Nucleus accumbens (tissue), 56 donors: ENCODE measurements around the gene PCYT2.
"Not testable (repeated sequence)": the region's sequence is repeated elsewhere in the genome, so short reads cannot be mapped to it uniquely, and the experiment has no call there.

Source experiments
- DNase-seq, 56 donors: peaks; one replicate each; lab custom pipeline; 2025; lab: John Stamatoyannopoulos, UW

Gene PCYT2

DNA sequence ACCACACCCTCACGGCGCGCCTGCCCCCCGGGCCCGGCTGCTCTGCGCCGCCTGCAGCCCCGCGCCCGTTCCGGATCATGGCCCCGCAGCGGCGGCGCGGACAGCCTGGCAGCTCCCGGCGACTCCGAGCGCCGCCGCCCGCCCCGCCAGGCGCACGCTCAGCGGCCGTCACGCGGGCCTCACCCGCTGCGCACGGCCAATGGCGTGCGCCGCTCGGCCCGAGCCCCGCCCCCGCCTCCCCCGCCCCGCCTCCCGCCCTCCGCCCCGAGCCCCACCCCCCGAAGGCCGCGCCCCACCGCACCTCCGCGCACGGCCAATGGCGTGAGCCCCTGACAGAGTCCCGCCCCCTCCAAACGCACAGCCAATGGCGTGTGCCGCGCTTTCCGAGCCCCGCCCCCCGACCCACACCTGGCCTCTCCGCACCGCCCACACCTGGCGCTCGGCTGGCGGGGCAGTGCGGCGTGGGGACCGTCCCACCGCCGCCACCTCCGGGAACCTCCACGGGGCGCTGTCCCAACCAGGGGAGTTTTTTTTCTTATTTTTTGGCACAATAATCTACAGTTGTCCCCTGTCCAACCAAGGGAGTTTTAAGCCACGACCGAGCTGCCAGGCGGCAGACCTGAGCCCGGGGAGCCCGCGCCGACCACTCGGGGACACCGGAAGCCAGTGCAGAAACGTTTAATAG lies at the start of gene PCYT2:
Gene PCYT2, minus strand, starts transcription at position 123 of the 685 bp plus-strand sequence. Its CDS starts 44 bp downstream, at position 79.
- DNase-seq, result peak in 55 of 56 donors; percentile 40 to 95 (median 85)

DNA sequence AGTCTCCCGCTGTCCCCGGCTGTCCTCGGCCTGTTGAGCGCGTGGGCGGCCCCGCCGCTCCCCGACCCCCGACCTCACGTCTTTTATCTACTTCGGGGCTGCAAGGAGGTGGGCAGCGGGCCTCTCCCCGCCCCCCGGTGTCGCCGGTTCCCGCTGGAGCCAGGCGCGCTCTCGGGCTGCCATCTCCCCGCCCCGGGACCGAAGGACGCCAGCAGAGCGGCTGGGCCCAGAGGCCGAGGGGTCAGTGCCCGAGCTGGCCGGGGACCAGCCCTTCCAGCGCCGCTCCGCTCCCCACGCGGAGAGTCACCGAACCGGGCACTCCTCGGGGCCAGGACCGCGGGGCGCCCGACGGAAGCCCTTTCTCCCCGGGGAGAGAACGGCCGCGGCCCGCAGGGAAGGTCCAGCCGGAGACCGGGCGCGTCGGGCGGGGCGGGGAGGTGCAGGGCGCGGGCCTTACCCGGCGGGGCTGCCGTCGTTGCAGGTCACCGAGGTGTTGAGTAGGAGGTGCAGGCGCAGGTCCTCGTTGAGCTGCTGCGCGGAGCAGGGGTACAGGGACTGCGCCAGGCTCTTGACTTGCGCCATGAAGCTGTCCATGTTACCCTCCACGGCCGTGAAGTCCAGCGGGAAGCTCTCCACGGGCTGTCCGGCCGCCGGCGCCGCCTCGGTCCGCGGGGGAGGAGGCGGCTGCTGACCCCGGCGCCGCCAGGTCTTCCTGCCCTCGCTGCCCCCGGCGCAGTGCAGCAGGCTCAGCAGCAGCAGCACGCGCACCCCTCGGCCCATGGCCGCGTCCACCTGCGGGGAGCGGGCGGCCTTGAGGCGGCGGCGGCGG lies 49.1 kb upstream of the PCYT2 start:
- peak in 1 of 56 donors; percentile 60 for DNase-seq

- peak in 34 of 56 donors; percentile 3 to 84 (median 34) for DNase-seq
Measured at GRCh38 chr17:81959362-81960129, 48.3 kb upstream of the PCYT2 start.

DNA sequence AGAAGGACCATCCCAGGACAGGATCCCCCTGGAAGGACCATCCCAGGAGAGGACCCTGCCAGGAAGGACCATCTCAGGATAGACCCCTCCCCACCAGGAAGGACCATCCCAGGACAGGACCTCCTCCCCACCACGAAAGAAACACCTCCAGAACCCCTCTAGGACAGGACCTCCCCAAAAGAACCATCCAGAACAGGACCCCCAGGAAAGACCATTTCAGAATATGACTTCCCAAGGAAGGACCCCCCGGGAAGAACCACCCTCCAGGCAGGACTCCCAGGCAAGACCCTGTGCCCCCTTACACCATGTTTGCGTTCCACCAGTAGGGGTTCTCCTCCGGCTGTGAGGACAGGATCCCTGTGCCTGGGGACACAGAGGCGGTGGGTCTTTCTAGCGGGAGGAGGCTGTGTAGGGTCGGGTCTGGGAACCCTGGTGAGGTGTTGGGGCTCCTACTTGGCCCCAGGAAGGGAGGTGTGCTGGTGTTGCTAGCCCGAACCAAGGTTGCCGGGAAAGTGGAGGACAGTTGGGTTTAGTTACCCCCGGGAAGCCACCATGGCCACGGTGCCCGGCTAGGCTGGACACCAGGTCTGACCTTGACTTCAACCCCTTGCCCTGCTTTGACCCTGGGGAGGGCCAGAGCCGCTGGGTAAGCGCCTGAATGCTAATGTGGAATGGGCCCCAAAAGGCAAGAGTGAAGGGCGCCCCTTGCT lies 47.6 kb upstream of the PCYT2 start:
- no peak for DNase-seq

DNA sequence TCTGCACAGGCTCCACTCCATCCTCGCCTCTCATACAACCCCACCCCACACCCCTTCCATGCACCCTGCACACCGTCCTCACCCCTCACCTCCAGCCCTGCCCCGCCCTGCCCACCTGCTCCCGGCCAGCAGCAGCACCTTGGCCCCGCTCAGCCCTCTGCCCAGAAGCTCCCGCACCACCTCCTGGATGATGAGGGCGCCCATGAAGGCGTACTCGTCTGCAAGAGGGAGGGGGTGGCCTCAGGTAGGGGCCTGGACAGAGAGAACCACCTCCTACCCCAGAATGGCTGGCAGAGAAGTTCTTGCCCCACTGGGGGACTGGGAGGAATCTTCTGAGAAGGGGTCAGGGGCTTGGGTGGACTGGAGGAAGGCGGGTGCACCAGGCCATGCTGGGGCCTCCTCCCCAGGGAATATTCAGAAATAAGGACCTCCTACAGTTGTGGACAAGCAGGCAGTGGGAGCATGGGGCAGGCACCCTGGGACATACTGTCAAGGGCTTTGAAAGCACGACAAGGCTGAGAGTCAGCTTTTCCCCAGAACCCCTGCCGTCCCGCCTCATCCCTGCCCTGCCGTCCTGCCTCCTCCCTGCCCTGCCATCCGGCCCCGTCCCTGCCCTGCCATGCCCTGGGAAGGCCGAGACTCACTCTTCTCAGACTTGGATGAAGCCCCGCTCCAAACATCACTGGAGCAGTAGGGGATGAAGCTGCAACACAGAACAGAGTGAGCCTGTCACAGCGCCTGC lies 46.7 kb upstream of the PCYT2 start:
- DNase-seq, result no peak

DNA sequence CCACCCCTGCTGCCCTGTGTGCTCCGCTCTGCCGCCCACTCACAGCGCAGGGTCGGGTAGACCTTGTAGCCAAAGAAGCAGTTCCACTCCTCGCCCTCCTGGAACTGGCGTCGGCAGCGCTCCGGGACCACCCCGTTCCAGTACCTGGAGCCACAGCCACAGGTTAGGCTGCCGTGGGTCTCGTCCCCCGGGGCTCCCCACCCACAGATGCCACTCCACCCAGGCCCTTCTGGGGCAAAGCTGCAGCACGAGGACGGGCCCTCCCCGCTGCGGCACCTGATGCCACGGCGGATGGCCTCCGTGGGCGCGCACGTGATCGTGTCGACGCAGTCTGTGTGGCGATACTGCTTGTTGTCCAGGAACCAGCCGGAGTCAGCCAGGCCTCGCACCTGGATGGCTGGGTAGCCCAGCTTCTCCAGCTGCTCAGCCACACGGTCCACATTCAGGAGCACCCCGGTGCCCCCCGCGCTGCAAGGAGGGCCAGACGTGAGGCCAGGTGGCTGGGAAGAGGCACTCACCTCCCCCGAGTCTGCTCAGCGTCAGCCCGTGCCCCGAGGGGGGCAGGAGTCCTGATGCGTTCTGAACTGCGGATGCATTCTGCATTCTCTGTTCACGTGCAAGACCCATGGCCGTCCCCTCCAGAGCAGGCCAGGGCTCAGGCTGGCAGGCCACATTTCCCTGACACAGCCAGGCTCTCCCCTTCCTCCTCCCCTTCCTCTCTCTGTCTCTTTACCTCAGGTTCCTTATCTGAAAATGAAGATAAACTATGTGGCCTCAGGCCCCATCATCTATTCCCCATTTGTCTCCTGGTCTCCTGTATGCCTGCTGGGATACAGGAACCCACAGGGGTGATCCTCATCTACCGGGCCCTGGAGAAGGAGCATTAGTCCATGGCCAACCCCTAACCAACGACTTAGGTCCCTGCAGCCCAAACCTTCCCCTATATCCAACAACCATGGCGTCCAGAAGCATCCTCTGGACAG lies 45.7 kb upstream of the PCYT2 start:
- DNase-seq, result no peak

DNA sequence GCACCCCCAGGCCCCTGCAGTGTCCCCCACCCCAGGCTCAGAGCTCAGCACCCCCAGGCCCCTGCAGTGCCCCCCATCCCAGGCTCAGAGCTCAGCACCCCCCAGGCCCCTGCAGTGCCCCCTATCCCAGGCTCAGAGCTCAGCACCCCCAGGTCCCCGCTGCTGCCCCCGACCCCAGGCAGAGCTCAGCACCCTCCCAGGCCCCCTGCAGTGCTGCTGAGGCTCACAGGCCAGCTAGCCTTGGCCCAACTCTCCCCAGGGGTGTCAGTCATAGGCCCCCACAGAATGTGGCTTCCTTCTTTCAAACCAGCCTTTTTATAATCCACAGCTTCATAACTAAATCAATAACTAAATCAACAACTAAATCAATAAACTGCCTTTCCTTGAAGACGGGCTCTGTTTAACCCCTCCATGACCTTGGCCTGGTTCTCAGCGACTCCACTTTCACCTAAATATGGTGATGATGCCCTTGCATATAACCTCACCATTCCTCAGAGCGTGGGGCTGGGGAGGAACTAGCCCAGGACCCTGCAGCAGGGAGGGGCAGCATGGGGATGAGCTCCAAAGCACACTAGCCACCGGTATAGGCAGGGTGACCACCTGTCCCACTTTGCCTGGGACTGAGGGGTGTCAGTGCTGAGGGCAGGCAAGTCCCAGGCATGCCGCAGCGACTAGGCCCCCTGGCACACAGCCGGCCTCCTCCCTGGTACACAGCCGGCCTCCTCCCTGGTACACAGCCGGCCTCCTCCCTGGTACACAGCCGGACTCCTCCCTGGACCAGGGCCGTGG lies 44.8 kb upstream of the PCYT2 start:
- DNase-seq, result no peak

- no peak for DNase-seq
Measured at GRCh38 chr17:81955058-81955681, 44.0 kb upstream of the PCYT2 start.

DNA sequence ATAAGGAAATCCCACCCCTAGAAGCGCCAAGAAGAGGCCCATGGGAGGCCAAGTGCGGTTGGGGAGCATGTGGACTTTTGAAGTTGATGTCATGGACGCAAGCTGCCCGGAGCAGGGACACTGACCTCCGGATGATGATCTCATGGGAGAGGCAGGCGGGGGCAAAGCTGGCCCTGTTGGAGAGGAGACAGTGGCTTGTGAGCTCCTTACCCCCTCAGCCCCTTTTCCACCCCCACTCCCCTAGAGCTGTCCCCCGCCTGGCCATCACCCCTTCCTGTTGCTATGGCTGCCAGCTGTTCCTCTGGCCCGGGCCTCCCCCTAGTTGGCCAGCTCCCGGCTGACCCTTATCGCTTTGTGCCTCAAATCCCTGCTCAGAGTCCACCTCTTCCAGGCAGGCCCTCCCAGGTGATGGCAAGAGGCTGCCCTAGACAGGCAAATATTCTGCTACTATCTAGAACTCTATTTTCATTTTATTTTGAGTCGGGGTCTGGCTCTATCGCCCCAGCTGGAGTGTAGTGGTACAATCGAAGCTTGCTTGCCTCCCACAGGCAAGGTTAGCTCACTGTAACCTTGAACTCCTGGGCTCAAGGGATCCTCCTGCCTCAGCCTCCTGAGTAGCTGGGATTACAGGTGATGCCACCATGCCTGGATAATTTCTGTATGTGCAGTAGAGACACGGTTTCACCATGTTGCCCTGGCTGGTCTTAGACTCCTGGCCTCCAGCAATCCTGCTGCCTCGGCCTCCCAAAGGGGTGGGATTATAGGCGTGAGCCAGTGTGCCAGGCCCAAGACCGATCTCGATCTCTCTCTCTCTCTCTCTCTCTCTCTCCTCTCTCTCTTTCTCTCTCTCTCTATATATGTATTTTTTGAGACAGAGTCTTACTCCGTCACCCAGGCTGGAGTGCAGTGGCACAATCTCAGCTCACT lies 43.2 kb upstream of the PCYT2 start:
- DNase-seq, result no peak

DNA sequence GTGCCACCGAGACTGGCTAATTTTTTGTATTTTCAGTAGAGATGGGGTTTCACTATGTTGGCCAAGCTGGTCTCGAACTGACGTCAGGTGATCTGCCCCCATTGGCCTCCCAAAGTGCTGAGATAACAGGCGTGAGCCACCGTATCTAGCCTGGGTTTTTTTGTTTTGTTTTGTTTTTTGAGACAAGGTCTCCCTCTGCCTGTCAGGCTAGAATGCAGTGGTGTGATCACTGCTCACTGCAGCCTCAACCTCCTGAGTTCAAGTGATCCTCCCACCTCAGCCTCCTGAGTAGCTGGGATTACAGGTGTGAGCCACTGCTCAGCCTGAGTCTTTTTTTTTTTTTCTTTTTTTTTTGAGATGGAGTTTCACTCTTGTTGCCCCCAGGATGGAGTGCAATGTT lies 42.2 kb upstream of the PCYT2 start:
- DNase-seq, result not testable (repeated sequence)

GRCh38 chr17:81952792-81953228 lies 41.6 kb upstream of the PCYT2 start:
- no peak for DNase-seq

GRCh38 chr17:81951785-81952684 lies 40.8 kb upstream of the PCYT2 start:
- DNase-seq, result no peak

DNA sequence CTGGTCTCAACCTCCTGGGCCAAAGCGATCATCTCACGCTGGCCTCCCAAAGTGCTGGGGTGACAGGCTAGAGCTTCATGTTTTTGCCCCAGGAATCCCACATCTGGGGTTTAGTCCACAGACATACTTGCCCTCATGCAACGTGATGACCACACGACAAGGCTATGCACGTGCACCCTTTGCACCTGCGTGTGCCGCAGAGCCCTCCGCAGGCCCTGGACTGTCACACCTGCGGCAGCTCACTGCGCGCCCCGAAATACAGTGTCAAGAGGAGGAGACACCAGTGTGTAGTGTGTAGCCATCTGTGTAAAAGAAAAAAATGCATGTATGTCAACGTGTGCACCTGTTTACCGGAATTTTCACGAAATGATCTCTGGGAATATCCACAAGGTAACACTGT lies 39.3 kb upstream of the PCYT2 start:
- no peak for DNase-seq

DNA sequence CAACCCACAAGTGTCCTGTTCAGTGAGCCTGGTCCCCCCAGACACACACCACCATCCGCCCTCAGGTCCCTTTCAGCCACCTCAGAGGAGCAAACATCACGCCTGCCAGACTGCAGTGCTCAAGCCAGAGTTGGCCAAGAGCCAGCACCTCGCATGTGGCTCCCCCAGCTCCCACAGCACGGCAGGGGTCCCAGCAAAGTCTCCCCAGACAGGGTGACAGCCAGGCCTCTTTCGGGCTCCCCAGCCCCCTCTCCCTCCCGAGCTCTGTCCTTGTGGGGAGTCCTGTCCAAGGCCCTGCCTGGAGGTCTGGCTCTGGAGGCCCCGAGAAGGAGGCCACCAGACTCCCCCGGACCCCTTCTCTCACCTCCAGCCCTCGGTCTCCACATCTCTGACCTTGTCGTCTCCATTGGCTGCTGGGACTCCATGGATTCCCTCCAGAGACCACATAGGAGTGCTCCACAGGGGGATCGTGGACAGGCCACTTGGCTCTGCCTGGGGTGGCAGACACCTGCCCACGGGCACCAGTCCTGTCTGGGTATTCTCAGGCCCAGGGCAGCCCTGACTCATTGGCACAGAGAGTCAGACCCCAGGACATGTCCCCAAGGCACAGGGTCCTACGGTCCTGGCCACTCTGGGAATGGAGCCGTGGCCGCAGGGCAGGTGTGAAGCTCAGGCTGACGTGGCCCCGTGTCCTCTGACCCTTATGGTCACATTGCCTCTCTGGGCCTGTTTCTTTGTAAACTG lies 37.6 kb upstream of the PCYT2 start:
- DNase-seq, result no peak
